Middle frontal gyrus (tissue), 1 donor: ENCODE results near the gene YAE1.
"Not testable (repeated sequence)": the region's sequence is repeated elsewhere in the genome, so short reads cannot be mapped to it uniquely, and the experiment has no call there.

Experiments used
- DNase-seq: peaks from one replicate; pipeline ENCODE4 v3.0.0-alpha.2; 2015; ENCODE audit warnings: low spot score; ENCODE audit errors: extremely low spot score

The YAE1 gene, protein sequence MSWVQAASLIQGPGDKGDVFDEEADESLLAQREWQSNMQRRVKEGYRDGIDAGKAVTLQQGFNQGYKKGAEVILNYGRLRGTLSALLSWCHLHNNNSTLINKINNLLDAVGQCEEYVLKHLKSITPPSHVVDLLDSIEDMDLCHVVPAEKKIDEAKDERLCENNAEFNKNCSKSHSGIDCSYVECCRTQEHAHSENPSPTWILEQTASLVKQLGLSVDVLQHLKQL

DNA sequence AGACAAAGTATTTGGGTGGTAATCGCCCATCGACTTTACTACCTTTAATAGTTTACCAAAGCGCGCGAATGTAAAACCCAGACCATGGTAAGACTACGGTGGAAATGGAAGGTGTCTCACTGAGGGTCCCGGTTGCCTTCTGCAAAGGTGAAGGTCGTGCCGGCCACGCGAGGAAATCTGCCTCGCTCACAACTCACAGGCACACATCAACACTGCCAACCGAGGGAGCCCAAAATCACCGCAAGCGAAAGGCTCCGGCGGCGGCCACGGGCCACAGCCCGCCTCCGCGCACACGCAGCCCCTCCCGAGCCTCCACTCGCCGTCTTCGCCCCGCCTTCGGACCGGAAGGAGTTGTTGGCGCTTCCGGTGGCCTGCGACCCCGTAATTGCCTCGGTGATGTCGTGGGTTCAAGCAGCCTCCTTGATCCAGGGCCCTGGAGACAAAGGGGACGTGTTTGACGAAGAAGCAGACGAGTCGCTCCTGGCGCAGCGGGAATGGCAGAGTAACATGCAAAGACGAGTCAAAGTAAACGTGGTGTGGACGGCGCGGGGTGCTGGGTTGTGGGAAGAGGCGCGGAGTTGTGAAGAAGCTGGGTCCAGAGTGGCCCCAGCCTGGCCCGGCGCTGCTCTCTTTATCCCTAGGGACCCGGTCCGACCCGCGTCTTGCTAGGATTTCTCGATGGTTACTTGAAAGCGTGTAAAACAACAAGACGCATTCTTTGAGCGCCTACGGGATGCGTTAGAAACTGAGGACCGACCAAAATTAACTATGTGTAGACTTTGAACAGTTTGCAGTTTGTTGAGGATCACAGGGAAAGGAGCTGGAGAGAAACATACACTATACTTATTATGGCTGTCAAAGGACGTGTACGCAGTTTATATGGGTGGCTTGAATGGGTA lies at the start of gene YAE1:
Gene YAE1, plus strand, starts transcription at position 382 of the 899 bp plus-strand sequence. Its CDS starts 15 bp downstream, at position 397.
- peak; percentile 61 for DNase-seq

DNA sequence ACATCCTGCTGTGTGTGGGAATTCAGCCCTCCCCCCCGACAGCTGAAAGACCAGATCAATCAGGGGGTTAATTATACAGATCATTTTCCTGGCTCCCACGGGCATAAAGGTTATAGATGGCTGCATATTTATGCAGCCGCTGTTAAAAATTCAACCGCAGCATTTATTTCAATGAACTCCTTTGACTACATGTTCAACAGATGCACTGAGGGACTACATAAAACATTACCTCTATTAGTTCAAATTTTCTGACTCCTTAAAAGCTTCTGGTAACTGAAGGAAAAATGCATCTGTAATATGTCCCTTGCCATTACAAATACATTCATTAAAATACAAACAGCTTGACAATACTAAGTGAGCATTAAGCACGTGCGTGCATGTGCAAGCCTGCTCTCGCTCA lies 49.7 kb upstream of the YAE1 start:
- DNase-seq: no peak

DNA sequence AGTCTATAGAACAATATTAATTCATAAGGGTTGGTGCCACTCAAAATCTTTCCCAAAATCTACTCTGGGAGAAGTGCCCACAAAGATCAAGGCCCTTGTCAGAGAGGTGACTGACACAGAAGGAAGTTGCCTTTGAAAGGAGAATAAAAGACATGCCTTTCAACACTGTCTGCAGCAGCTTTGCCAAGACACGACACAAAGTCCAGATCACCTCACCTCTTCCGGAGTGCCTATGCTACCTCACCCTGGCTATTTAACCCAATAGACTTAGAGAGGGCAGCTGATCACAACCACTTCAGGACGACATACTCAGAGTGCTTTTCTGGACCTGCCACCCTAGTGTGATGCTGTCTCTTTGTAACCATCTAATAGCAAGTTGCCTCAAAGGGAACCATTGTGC lies 49.0 kb upstream of the YAE1 start:
- no peak for DNase-seq

DNA sequence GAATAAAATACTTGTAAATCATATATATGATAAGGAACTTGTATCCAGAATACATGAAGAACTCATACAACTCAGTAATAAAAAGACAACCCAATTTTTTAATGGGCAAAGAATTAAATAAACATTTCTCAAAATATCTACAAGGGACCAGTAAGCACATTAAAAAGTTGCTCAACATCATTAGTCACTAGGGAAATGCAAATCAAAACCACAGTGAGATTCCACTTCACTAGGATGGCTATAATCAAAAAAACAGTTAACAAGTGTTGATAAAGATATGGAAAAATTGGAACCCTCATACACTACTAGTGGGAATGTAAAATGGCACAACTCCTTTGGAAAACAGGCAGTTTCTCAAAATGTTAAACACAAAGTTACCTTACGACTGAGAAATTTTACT lies 40.3 kb upstream of the YAE1 start:
- no peak for DNase-seq

DNA sequence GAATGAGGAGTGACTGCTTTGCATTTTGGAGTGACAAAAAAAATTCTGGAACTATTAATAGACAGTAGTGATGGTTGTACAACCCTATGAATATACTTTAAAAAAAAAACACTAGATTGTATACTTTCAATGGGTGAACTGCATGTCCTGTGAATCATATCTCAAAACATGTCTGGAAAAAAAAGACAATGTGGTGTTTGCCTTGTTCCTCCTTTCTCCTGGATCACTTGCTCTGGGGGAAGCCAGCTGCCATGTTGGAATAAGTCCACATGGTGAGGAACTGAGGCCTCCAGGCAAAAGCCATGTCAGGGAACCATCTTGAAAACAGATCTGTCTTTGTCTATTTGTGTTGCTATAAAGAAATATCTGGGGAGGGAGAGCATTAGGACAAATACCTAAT lies 39.5 kb upstream of the YAE1 start:
- DNase-seq: no peak

DNA sequence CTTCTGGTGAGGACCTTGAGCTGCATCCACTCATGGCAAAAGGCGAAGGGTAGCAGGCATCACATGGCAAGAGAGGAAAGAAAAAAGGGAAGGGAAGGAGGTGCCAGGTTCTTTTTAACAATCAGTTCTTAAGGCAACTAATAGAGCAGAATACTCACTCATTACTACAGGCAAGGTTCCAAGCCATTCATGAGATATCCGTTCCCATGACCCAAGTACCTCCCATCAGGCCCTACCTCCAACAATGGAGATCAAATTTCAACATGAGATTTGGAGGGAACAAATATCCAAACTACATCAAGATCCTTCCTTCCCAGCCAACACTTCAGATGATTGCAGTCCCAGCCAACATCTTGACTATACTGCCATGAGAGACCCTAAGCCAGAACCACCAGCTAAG lies 38.9 kb upstream of the YAE1 start:
- DNase-seq: no peak

DNA sequence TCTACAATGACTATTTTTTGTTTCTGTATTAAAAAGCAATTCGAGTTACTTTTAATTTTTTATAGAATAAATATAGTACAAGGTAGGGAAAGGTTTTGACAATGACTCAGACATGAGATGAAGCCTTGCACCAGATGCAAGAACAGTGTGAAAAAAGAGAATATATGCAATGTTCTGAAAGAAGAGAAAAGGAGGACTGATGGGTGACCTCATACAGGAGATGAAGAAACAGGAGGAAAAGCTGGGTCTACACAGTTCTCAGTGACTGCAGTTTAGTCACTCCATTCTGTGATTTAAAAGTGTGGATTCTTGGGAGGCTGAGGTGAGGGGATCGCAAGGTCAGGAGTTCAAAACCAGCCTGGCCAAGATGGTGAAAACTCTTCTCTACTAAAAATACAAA lies 38.3 kb upstream of the YAE1 start:
- DNase-seq: no peak

DNA sequence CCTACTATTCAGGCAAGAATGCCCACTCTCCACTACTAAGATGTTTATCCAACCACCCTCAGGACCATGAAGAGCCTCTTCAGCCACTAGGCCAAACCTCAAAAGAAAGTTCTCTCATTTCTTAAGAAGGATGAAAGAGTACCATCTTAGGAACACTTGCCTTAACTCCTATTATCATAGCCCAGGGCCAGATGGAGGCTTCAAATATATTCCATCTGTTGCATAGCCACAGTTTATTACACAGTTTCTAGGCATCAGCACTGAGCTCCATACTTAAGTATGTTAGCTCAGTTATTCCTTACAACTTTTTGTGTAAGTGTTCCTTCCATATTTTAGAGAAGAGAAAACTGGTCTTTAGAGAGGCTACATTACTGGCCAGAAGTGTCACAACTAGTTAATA lies 37.4 kb upstream of the YAE1 start:
- no peak for DNase-seq

DNA sequence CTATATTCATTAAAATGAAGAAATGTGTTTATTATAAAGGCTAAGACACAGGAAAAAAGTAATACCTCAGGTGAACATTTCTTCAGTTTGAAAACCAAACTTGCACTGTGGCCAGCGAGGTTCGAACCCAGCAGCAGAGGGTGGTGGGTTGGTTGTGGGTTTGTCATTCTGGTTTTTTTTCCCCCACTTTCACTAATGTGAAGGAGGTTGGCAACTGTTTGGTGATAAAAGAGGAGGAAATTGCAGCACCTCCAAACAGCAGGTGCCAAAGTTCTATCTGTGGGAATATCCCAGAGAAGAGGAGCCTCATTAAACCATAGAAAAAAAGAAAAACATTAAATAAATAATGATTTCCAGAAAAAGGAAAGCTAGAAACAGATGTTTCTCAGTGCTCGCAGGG lies 36.6 kb upstream of the YAE1 start:
- no peak for DNase-seq

DNA sequence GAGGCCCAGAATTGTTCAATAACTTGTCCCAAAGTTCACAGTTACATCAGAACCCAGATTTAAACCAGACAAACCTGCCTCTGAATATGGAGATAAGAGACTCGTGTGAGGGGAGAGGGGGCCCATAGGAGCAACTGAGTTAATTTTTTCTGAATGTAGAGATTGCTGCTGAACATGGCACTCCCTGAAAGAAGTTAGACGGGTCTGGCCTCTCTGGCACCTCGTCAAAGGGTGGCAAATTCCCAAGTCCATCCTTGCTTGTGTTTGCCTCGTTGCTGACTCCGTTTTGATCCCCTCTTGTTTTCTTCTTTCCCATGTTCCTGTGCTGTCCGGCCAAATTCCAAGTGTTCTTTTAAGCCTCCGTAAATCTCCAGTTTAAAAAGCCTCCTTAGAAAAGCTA lies 35.2 kb upstream of the YAE1 start:
- DNase-seq: no peak

DNA sequence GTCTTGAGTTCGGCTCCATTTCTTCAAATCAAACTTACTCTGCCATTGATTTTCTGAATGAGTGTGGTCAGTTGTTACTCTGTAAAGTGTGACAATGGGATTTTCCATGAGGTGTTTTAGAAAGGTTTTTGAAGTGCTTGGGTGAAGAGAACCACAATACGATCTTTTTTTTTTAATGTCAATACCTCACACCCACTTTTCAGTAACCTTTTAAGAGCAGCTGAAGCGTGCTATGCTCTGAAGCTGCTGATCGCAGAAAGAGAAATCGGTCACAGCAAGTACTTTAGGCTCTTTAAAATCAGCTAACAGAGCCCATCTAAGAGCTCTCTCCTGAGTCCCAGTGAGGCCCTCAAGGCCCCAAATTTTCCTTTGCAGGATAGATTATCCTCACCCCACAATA lies 34.4 kb upstream of the YAE1 start:
- no peak for DNase-seq

DNA sequence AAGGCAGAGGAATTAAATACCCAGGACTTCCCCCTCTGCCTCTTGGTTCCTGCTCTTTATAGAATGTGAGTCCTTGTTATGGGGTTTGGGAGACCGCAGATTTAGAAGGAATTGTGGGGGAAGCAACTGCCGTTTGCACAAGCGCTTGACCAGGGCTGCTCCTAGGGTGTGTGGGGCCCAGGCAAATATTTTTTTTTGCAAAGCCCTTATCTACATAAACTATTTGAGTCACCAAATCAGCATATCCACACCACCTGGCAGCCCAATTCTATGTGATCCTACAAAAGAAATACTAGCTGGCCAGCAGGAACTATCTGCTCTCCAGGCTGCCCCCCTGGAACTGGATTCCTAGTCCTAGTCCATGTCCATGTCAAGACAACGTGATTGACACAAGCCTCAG lies 33.4 kb upstream of the YAE1 start:
- DNase-seq: no peak

DNA sequence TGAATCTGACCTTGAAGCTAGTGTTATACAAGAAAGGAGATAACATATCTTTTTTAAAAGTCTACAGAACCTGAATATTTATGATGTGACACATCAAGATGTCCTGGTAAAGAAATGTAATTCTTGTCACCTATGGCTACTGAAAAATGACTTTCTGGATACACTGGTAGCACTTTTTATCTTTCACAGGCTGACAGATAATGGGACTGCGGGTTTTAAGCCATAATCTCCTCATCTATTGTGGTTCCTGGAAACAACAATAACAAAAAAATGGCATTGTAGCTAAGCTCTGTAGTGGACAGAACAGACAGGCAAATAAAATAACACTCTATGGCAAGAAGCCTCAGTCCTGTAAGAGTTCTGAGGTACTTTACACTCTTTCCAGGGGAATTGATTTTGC lies 31.6 kb upstream of the YAE1 start:
- DNase-seq: no peak

DNA sequence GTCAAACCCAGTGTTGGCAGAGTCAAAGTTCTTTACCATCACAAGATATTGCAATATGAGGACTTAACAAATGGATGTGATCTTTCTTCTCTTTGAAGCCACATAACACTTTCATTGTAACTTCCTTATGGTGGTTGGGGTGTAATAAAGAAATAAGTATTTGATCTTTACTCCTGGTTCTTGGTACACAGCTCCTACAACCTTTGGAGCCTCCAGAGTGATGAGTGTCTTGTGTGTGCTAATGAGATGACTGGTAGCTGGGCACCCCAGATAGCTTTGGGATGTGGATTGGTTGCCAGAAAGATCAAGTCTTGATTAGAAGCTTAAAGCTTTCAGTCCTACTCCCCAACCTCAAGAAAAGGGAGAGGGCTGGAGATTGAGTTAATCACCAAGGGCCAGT lies 31.1 kb upstream of the YAE1 start:
- DNase-seq: no peak

DNA sequence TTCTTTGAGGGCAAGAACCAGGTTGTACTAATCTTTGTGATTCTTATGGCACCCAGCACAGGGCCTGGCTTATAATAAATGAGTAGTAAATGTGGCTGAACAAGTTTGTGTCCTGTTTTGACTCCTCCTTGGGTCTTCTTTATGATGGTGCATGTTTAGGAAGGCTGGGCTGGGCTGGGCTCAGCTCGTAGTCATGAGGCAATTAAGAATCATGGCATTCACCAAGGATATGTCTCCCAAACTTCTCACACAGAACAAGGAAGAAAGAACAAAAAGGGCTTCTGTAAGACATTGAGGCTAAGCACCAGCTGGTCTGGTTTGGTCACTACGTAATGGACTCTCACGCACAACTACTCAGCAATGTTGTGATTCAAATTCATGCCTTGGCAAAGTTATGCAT lies 30.5 kb upstream of the YAE1 start:
- no peak for DNase-seq

DNA sequence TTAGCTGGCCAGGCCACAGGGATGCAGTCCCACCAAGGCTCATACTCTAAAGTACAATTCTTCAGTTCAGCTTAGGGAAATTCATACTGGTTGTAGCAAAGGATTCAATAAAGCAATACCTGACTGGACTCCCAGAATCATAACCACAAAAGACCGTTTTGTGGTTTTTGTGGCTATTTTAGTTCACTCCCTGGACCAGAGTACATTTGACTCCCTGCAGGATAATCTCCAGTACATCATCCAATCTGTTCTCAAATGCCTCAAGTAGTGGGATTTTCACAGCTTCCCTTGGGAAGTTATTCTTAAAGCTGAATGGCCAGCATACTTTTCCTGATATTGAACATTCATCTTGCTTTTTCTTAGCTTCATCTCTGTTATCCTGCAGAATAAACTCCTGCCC lies 29.3 kb upstream of the YAE1 start:
- DNase-seq: no peak

DNA sequence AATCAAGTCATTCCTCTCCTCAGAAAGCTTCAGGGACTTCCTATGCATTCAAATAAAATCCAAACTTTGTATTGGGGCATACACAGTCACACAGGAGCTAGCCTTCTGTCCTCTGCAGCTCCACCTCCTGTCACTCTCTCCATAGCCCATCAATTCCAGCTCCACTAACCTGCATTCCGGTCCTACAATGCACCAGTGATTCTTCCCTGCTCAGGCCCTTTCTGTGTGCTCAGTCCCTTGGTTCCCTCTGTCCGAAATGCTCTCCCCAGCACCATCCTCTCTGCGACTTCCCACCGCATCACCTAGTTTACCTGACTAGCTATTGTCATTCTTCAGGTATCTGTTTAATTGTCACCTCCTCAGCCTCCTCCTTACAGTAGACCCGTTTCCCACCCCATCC lies 26.4 kb upstream of the YAE1 start:
- no peak for DNase-seq

DNA sequence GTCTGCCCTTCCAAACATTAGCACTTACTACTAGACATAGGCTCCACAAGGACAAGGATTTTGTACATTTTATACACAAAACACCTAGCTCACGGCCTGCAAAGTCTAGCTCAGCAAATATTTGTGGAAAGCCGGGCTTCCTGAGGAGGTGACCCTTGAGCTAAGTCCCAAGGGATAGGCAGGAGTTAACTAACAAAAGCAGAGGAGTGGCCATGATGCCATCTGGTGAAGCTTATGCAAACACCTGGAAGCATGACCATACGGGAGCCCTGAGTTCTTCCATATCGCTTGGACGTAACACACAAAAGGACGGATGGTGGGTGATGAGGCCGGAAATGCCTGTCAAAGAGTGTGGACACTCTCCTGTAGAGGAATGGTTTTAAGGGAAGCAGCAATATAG lies 25.9 kb upstream of the YAE1 start:
- DNase-seq: no peak

DNA sequence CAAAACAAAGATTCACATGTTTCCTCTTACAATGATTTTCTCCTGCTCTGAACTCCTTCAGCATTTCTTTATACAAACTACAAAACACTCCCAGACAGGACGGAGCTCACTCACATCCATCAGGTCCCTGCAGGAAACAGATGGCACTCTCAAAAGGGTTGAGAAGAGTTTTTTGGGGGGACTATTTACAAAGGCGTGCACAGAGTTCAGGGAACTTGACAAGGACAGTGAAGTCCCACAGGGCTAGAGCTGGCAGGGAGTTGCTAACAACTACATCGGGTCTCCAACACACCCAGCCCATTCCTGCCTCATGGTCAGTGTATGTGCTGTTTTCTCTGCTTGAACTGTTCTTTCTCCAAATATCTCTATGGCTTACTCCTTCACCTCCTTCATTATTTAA lies 24.7 kb upstream of the YAE1 start:
- DNase-seq: no peak

DNA sequence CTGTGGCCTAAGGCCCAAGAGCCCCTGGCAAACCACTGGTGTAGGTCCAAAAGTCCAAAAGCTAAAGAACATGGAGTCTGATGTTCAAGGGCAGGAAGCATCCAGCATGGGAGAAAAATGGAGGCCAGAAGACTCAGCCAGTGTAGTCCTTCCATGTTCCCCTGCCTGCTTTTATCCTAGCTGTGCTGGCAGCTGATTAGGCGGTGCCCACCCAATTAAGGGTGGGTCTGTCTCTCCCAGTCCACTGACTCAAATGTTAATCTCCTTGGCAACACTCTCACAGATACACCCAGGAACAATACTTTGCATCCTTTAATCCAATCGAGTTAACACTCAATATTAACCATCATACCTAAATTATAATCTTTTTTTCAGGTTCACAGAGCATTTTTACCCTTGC lies 21.4 kb upstream of the YAE1 start:
- DNase-seq: not testable (repeated sequence)

DNA sequence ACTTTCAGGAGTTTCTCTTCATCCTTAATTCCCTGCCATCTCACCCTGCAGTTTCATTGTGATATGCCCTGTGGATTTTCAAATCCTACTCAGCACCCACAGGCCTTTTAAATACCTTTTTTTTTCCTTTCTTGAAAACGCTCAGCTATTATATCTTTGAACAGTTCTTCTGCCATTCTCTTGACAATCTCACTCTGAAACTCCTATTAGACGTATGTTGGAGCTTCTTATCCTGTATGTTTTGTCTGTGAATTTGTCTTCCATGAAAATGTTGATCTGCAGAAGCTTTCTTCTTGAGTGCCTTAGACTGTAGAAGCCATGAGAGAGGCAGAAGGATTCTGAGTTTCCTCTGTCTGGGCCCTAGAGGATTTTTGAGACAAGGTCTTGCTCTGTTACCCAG lies 18.9 kb upstream of the YAE1 start:
- no peak for DNase-seq

DNA sequence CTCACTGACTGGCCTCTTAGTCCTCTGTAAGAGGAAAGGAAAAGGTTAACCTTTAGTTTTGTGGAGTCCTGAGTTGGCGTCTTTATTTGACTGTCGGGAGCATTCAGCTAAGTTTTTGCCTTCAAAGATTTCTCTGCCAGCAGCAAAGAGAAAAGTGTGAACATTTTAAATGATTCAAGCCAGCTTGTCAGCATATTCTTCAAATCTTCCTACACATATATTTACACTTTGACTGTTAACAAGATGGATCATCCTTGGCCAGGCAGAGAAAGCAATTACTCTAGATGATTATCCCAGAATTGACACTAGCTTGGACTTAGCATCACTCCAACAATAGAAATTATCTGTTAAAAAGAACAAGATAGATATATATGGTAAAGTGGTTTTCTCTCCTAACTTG lies 15.8 kb upstream of the YAE1 start:
- DNase-seq: no peak

DNA sequence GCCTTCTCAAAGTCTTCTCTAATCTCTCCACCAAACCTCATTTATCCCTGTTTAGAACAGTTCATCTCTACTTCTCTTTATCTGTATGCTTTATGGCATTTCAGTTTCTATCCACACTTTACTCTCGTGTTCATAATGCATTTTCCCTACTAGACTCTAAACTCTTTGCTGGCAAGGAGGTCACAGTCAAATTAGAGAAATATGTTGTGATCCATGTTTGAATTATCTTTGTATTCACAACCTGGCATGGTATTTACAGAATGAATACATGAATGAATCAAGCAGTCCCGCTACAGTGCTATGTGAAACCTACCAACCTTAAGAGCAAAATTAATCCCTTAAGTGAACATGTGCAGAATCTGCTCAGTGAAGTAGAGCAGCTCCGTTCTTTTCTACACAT lies 12.8 kb upstream of the YAE1 start:
- no peak for DNase-seq
